Activated CD4-positive, alpha-beta memory T cell treated with anti-CD3 and anti-CD28 coated beads, Interleukin-2, amount 10 ng/mL, durations not matched to agents 7 days and 5 days (primary cell): ENCODE measurements around the gene EVI5L. TPM values are rescaled to one million over a fixed set of nuclear protein-coding genes. Genes with fewer than 3 reads are reported as not detected.

Experiments used
- CTCF ChIA-PET: fragments of 350-600 bp; sonication (Branson Sonifier 250); formaldehyde crosslinking; loops from one replicate; lab custom pipeline; 2021; ENCODE audit warnings: antibody characterized with exemption, inconsistent platforms; lab: Charles Lee
- POLR2A ChIA-PET: fragments of 350-600 bp; sonication (Branson Sonifier 250); formaldehyde crosslinking; loops from one replicate; lab custom pipeline; 2021; ENCODE audit warnings: antibody characterized with exemption; lab: Charles Lee
- DNase-seq: peaks from one replicate; pipeline ENCODE4 v3.0.0-alpha.2; 2020
- H3K27ac Mint-ChIP-seq: one replicate; pipeline ENCODE4 v1.8.0; 2021; ENCODE audit warnings: mild to moderate bottlenecking, mixed read lengths
- H3K27me3 Mint-ChIP-seq: one replicate; pipeline ENCODE4 v1.8.0; 2021; ENCODE audit warnings: mixed read lengths
- H3K36me3 Mint-ChIP-seq: one replicate; pipeline ENCODE4 v1.8.0; 2021; ENCODE audit warnings: low read depth, mixed read lengths
- H3K4me1 Mint-ChIP-seq: one replicate; pipeline ENCODE4 v1.8.0; 2021; ENCODE audit warnings: mixed read lengths
- H3K4me3 Mint-ChIP-seq: one replicate; pipeline ENCODE4 v1.8.0; 2021; ENCODE audit warnings: mild to moderate bottlenecking, mixed read lengths
- H3K9me3 Mint-ChIP-seq: one replicate; pipeline ENCODE4 v1.8.0; 2021; ENCODE audit warnings: mixed read lengths
- total RNA-seq, 2 experiments: library from RNA; stranded (reverse); gene quantifications; one replicate each; pipeline ENCODE4 v1.2.3, GENCODE V29; 2021

Gene EVI5L
- total RNA-seq, 2 experiments from 2014 or later, result 7.0 to 7.7 TPM

- no peak for DNase-seq
- ChIA-PET CTCF (no interaction called here), POLR2A (no interaction called here)
- H3K27ac Mint-ChIP-seq, result no peak within 1 kb of the TSS
- peaks cover 29% of the 10 kb centered on the region for H3K27me3 Mint-ChIP-seq
- peaks cover 28% of the 10 kb centered on the region for H3K4me1 Mint-ChIP-seq
- no peaks in the 10 kb centered on the region for H3K9me3 Mint-ChIP-seq
- no peak within 1 kb of the TSS for H3K4me3 Mint-ChIP-seq
- H3K36me3 Mint-ChIP-seq, result no peaks in the 10 kb centered on the region
Measured at GRCh38 chr19:7874076-7874896, 44.3 kb downstream of the EVI5L start, which contains the start of gene PRR36. PRR36 (minus strand) TSS chr19:7874390; CDS start chr19:7873689, 701 bp downstream.

- no peaks in the 10 kb centered on the region for H3K9me3 Mint-ChIP-seq
- no peaks in the 10 kb centered on the region for H3K36me3 Mint-ChIP-seq
- no peak overlapping the region for H3K4me3 Mint-ChIP-seq
- peaks cover 26% of the 10 kb centered on the region for H3K4me1 Mint-ChIP-seq
- ChIA-PET CTCF (interaction anchor here (1.3 kb wide), 1 partner anchor 29 kb away, joined by 3 read pairs; the partner anchor contains the start of gene MAP2K7), POLR2A (no interaction called here)
- peaks cover 29% of the 10 kb centered on the region for H3K27me3 Mint-ChIP-seq
- no peak overlapping the region for H3K27ac Mint-ChIP-seq
- no peak for DNase-seq
Measured at GRCh38 chr19:7874897-7875273, 44.9 kb downstream of the EVI5L start.

GRCh38 chr19:7877249-7877836 is 47.3 kb downstream of the EVI5L start:
- peaks cover 17% of the 10 kb centered on the region for H3K27me3 Mint-ChIP-seq
- ChIA-PET POLR2A (no interaction called here), CTCF (interaction anchor here (0.6 kb wide), 1 partner anchor 9 kb away, joined by 3 read pairs; no protein-coding TSS in a partner anchor)
- peaks cover 8% of the 10 kb centered on the region for H3K4me1 Mint-ChIP-seq
- DNase-seq, result no peak
- H3K27ac Mint-ChIP-seq, result no peak overlapping the region
- peaks cover 3% of the 10 kb centered on the region for H3K9me3 Mint-ChIP-seq
- no peak overlapping the region for H3K4me3 Mint-ChIP-seq
- H3K36me3 Mint-ChIP-seq, result no peaks in the 10 kb centered on the region

GRCh38 chr19:7879111-7879807 is 49.2 kb downstream of the EVI5L start:
- Mint-ChIP-seq H3K36me3 (no peaks in the 10 kb centered on the region), H3K27ac (no peak overlapping the region), H3K27me3 (peaks cover 9% of the 10 kb centered on the region), H3K4me3 (no peak overlapping the region), H3K9me3 (peaks cover 3% of the 10 kb centered on the region), H3K4me1 (peaks cover 3% of the 10 kb centered on the region)
- POLR2A ChIA-PET, result no interaction called here
- CTCF ChIA-PET, result interaction anchor here (2.0 kb wide), 1 partner anchor 10 kb away, joined by 8 read pairs; no protein-coding TSS in a partner anchor
- DNase-seq, result no peak

- ChIA-PET CTCF (interaction anchor here (2.0 kb wide), 1 partner anchor 11 kb away, joined by 8 read pairs; no protein-coding TSS in a partner anchor), POLR2A (no interaction called here)
- H3K4me3 Mint-ChIP-seq, result no peak overlapping the region
- peaks cover 3% of the 10 kb centered on the region for H3K9me3 Mint-ChIP-seq
- H3K4me1 Mint-ChIP-seq, result no peaks in the 10 kb centered on the region
- H3K27me3 Mint-ChIP-seq, result peaks cover 5% of the 10 kb centered on the region
- DNase-seq, result no peak
- no peak overlapping the region for H3K27ac Mint-ChIP-seq
- no peaks in the 10 kb centered on the region for H3K36me3 Mint-ChIP-seq
Measured at GRCh38 chr19:7879836-7880235, 49.8 kb downstream of the EVI5L start.

- CTCF ChIA-PET, result interaction anchor here (1.9 to 2.0 kb wide), 2 partner anchors 13 to 22 kb away, joined by 6 to 8 read pairs; partner anchors contain the start of gene MAP2K7
- Mint-ChIP-seq H3K9me3 (peaks cover 3% of the 10 kb centered on the region), H3K36me3 (no peaks in the 10 kb centered on the region), H3K4me3 (no peak overlapping the region), H3K27ac (no peak overlapping the region), H3K4me1 (no peaks in the 10 kb centered on the region), H3K27me3 (no peaks in the 10 kb centered on the region)
- POLR2A ChIA-PET, result no interaction called here
- DNase-seq, result no peak
Measured at GRCh38 chr19:7881910-7882309, 51.9 kb downstream of the EVI5L start.

- H3K9me3 Mint-ChIP-seq, result peaks cover 3% of the 10 kb centered on the region
- DNase-seq, result no peak
- no peak overlapping the region for H3K4me3 Mint-ChIP-seq
- no peaks in the 10 kb centered on the region for H3K4me1 Mint-ChIP-seq
- H3K27me3 Mint-ChIP-seq, result peaks cover 3% of the 10 kb centered on the region
- H3K27ac Mint-ChIP-seq, result no peak overlapping the region
- CTCF ChIA-PET, result interaction anchor here (0.9 to 1.0 kb wide), 2 partner anchors 18 to 202 kb away, joined by 3 to 4 read pairs; partner anchors contain the start of gene TRAPPC5
- H3K36me3 Mint-ChIP-seq, result no peaks in the 10 kb centered on the region
- POLR2A ChIA-PET, result no interaction called here
Measured at GRCh38 chr19:7883105-7883504, 53.1 kb downstream of the EVI5L start.

- no peak overlapping the region for H3K4me3 Mint-ChIP-seq
- POLR2A ChIA-PET, result no interaction called here
- peaks cover 3% of the 10 kb centered on the region for H3K9me3 Mint-ChIP-seq
- H3K27ac Mint-ChIP-seq, result no peak overlapping the region
- DNase-seq, result no peak
- H3K4me1 Mint-ChIP-seq, result peaks cover 3% of the 10 kb centered on the region
- CTCF ChIA-PET, result interaction anchor here (0.9 to 1.0 kb wide), 2 partner anchors 17 to 203 kb away, joined by 3 to 4 read pairs; partner anchors contain the start of gene TRAPPC5
- H3K27me3 Mint-ChIP-seq, result peaks cover 6% of the 10 kb centered on the region
- H3K36me3 Mint-ChIP-seq, result no peaks in the 10 kb centered on the region
Measured at GRCh38 chr19:7883796-7884570, 54.0 kb downstream of the EVI5L start.

GRCh38 chr19:7885818-7886217 is 55.8 kb downstream of the EVI5L start:
- no peaks in the 10 kb centered on the region for H3K36me3 Mint-ChIP-seq
- H3K9me3 Mint-ChIP-seq, result peaks cover 3% of the 10 kb centered on the region
- DNase-seq, result no peak
- no peak overlapping the region for H3K27ac Mint-ChIP-seq
- H3K4me1 Mint-ChIP-seq, result peaks cover 3% of the 10 kb centered on the region
- peaks cover 7% of the 10 kb centered on the region for H3K27me3 Mint-ChIP-seq
- H3K4me3 Mint-ChIP-seq, result no peak overlapping the region
- ChIA-PET CTCF (interaction anchor here (1.0 kb wide), 1 partner anchor 17 kb away, joined by 5 read pairs; no protein-coding TSS in a partner anchor), POLR2A (no interaction called here)

GRCh38 chr19:7887408-7888144 is 57.6 kb downstream of the EVI5L start:
- no peaks in the 10 kb centered on the region for H3K9me3 Mint-ChIP-seq
- no peak overlapping the region for H3K27ac Mint-ChIP-seq
- H3K36me3 Mint-ChIP-seq, result no peaks in the 10 kb centered on the region
- CTCF ChIA-PET, result no interaction called here
- H3K4me1 Mint-ChIP-seq, result peaks cover 3% of the 10 kb centered on the region
- no peak for DNase-seq
- H3K4me3 Mint-ChIP-seq, result no peak overlapping the region
- POLR2A ChIA-PET, result no interaction called here
- H3K27me3 Mint-ChIP-seq, result peaks cover 7% of the 10 kb centered on the region

GRCh38 chr19:7888145-7888825 is 58.3 kb downstream of the EVI5L start, which contains the start of gene LRRC8E:
LRRC8E (plus strand) TSS chr19:7888510; CDS start chr19:7895604, 7,094 bp downstream.
- Mint-ChIP-seq H3K9me3 (no peaks in the 10 kb centered on the region), H3K4me1 (peaks cover 3% of the 10 kb centered on the region), H3K36me3 (no peaks in the 10 kb centered on the region), H3K27me3 (peaks cover 7% of the 10 kb centered on the region), H3K4me3 (no peak within 1 kb of the TSS), H3K27ac (no peak within 1 kb of the TSS)
- POLR2A ChIA-PET, result no interaction called here
- CTCF ChIA-PET, result interaction anchor here (1.2 kb wide), 1 partner anchor 19 kb away, joined by 5 read pairs; no protein-coding TSS in a partner anchor
- DNase-seq, result peak; percentile 37
